HepG2 (cell line): Measurements from ENCODE around the gene TXNRD1. TPM values are rescaled to one million over a fixed set of nuclear protein-coding genes. Genes with fewer than 3 reads are reported as not detected.

Experiments
- CTCF ChIP-seq: sonication (generic); formaldehyde crosslinking; IDR thresholded peaks from 2 replicates; pipeline ENCODE4 v1.5.0; 2020; ENCODE audit warnings: mild to moderate bottlenecking, missing genetic modification reagents, moderate library complexity
- HBP1 ChIP-seq: IDR thresholded peaks from 2 replicates; pipeline ENCODE4 v1.6.1; 2016; ENCODE audit warnings: low read depth, control low read depth
- HDAC2 ChIP-seq: sonication (generic); formaldehyde crosslinking; IDR thresholded peaks from 2 replicates; pipeline ENCODE4 v1.4.0; 2020; ENCODE audit warnings: missing genetic modification reagents
- MLLT10 ChIP-seq: sonication (generic); formaldehyde crosslinking; IDR thresholded peaks from 2 replicates; pipeline ENCODE4 v1.4.0; 2020; ENCODE audit warnings: missing genetic modification reagents
- NFE2L1 ChIP-seq: sonication (generic); formaldehyde crosslinking; IDR thresholded peaks from 2 replicates; pipeline ENCODE4 v1.4.0; 2020; ENCODE audit warnings: missing genetic modification reagents, mild to moderate bottlenecking, borderline replicate concordance
- RBFOX2 ChIP-seq: fragments of 200-400 bp; formaldehyde crosslinking; IDR thresholded peaks from 2 replicates; pipeline ENCODE4 v1.6.1; 2017; ENCODE audit warnings: low read depth, mild to moderate bottlenecking, low read length
- REL ChIP-seq: sonication (generic); formaldehyde crosslinking; conservative IDR thresholded peaks from 2 replicates; pipeline ENCODE4 v1.8.0; 2022; ENCODE audit warnings: mild to moderate bottlenecking, missing genetic modification reagents, moderate library complexity
- RFX1 ChIP-seq: fragments of 450-650 bp; IDR thresholded peaks from 2 replicates; pipeline ENCODE4 v1.6.1; 2017
- SMC3 ChIP-seq: IDR thresholded peaks from 2 replicates; pipeline ENCODE4 v1.6.1; 2011; ENCODE audit warnings: low read length, improper control_type of control experiment
- ZBTB20 ChIP-seq: sonication (generic); formaldehyde crosslinking; IDR thresholded peaks from 2 replicates; pipeline ENCODE4 v1.8.1; 2023; ENCODE audit warnings: missing genetic modification reagents, low read depth, mild to moderate bottlenecking, borderline replicate concordance
- ZNF335 ChIP-seq: sonication (generic); formaldehyde crosslinking; IDR thresholded peaks from 2 replicates; pipeline ENCODE4 v1.4.0; 2020; ENCODE audit warnings: missing genetic modification reagents
- ZNF441 ChIP-seq: sonication (generic); formaldehyde crosslinking; IDR thresholded peaks from 2 replicates; pipeline ENCODE4 v1.7.0; 2021; ENCODE audit warnings: missing genetic modification reagents, borderline replicate concordance
- ZNF543 ChIP-seq: sonication (generic); formaldehyde crosslinking; IDR thresholded peaks from 2 replicates; pipeline ENCODE4 v1.4.0; 2020; ENCODE audit warnings: mild to moderate bottlenecking, missing genetic modification reagents
- ZNF687 ChIP-seq: sonication (generic); formaldehyde crosslinking; IDR thresholded peaks from 2 replicates; pipeline ENCODE4 v1.5.1; 2020; ENCODE audit warnings: mild to moderate bottlenecking, missing genetic modification reagents, moderate library complexity
- ZNF773 ChIP-seq: sonication (generic); formaldehyde crosslinking; IDR thresholded peaks from 2 replicates; pipeline ENCODE4 v1.4.0; 2020; ENCODE audit warnings: missing genetic modification reagents, borderline replicate concordance
- ZNF883 ChIP-seq: sonication (generic); formaldehyde crosslinking; IDR thresholded peaks from 2 replicates; pipeline ENCODE4 v1.5.1; 2020; ENCODE audit warnings: mild to moderate bottlenecking, missing genetic modification reagents; ENCODE audit errors: not compliant biosample characterization
- polyA plus RNA-seq, 8 experiments: library from polyadenylated mRNA; depleted of rRNA in 3 of 8; stranded (reverse) in 7 of 8; unstranded in 1 of 8; fragments of >200 nt; fragmentation: Illumina TruSeq in 4 of 8; extraction: Trizol in 4 of 8; gene quantifications; 2 replicates each; pipeline versions ENCODE4 v1.2.1 to v1.2.3, GENCODE V29; 2011 to 2016; ENCODE audit warnings: low read depth in 4 of 8, missing spikeins in 1 of 8, mixed read lengths in 1 of 8; ENCODE audit not compliant: insufficient read depth in 1 of 8
- total RNA-seq, 5 experiments: library from RNA; depleted of rRNA; stranded (reverse); fragments of >200 nt; fragmentation: Illumina TruSeq; extraction: Trizol; gene quantifications; 2 replicates each; pipeline ENCODE4 v1.2.3, GENCODE V29; 2016; ENCODE audit warnings: low read depth in 1 of 5
- TF ChIP-seq, protein P1 (sequence below): sonication (generic); formaldehyde crosslinking; IDR thresholded peaks from 2 replicates; pipeline ENCODE4 v1.8.0; 2022; ENCODE audit warnings: missing genetic modification reagents, mild to moderate bottlenecking, inconsistent platforms, borderline replicate concordance
- TF ChIP-seq, protein P2 (sequence below): fragments of 450-650 bp; IDR thresholded peaks from 2 replicates; pipeline ENCODE4 v1.6.1; 2016

Gene TXNRD1
- total and polyA plus RNA-seq, 2 of the 13 experiments (the other 11 are each of a cell fraction or from before 2014, with no cell fraction given), result 54.0 to 190 TPM

- TF ChIP-seq HBP1 (CRISPR knock-in tag), result peak; percentile 71; the same call in 1 of the 2 replicates
- TF ChIP-seq ZNF883 (CRISPR knock-in tag), result no peak
- TF ChIP-seq SMC3, result peak; percentile 13; the same call in 1 of the 2 replicates
- peak; percentile 96; the same call in 1 of the 2 replicates for TF ChIP-seq NFE2L1 (CRISPR knock-in tag)
- TF ChIP-seq REL (CRISPR knock-in tag), result no peak; the same call in 1 of the 2 replicates
- TF ChIP-seq, protein P1, sequence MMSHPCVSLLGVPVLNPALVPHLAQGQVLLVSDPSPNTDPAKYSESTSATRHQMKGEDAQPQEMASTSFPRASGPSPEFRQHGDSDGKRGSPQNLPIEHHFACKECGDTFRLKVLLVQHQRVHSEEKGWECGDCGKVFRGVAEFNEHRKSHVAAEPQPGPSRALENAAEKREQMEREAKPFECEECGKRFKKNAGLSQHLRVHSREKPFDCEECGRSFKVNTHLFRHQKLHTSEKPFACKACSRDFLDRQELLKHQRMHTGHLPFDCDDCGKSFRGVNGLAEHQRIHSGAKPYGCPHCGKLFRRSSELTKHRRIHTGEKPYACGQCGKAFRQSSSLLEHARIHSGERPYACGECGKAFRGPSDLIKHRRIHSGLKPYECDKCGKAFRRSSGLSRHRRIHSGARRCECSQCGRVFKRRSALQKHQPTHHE (CRISPR knock-in tag), result 0 out of 2 replicates have a peak, but pooled peaks have one; percentile 37
- peak; percentile 84; the same call in 1 of the 2 replicates for TF ChIP-seq ZNF335 (CRISPR knock-in tag)
- TF ChIP-seq, protein P2, sequence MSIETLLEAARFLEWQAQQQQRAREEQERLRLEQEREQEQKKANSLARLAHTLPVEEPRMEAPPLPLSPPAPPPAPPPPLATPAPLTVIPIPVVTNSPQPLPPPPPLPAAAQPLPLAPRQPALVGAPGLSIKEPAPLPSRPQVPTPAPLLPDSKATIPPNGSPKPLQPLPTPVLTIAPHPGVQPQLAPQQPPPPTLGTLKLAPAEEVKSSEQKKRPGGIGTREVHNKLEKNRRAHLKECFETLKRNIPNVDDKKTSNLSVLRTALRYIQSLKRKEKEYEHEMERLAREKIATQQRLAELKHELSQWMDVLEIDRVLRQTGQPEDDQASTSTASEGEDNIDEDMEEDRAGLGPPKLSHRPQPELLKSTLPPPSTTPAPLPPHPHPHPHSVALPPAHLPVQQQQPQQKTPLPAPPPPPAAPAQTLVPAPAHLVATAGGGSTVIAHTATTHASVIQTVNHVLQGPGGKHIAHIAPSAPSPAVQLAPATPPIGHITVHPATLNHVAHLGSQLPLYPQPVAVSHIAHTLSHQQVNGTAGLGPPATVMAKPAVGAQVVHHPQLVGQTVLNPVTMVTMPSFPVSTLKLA, result peak; percentile 68
- TF ChIP-seq HDAC2 (CRISPR knock-in tag), result peak; percentile 49
- TF ChIP-seq MLLT10 (CRISPR knock-in tag), result no peak
- TF ChIP-seq RBFOX2, result peak; percentile 86
- peak; percentile 61 for TF ChIP-seq RFX1
- peak; percentile 76; the same call in 1 of the 2 replicates for TF ChIP-seq ZNF441
- peak; percentile 49; the same call in 1 of the 2 replicates for TF ChIP-seq ZBTB20 (CRISPR knock-in tag)
- TF ChIP-seq ZNF687, result peak; percentile 90
- TF ChIP-seq CTCF (CRISPR knock-in tag), result peak; percentile 7; the same call in 1 of the 2 replicates
- TF ChIP-seq ZNF543 (CRISPR knock-in tag), result peak; percentile 72; the same call in 1 of the 2 replicates
- no peak for TF ChIP-seq ZNF773 (CRISPR knock-in tag)
Observed at GRCh38 chr12:104286516-104287482, 71.2 kb downstream of the TXNRD1 start (continued).
